NCI-H187 (cell line): ENCODE results near the gene CHMP2A.

Source experiments
- DNase-seq, 2 experiments: peaks; one replicate each; lab custom pipeline; 2025; lab: John Stamatoyannopoulos, UW

Gene CHMP2A

DNA sequence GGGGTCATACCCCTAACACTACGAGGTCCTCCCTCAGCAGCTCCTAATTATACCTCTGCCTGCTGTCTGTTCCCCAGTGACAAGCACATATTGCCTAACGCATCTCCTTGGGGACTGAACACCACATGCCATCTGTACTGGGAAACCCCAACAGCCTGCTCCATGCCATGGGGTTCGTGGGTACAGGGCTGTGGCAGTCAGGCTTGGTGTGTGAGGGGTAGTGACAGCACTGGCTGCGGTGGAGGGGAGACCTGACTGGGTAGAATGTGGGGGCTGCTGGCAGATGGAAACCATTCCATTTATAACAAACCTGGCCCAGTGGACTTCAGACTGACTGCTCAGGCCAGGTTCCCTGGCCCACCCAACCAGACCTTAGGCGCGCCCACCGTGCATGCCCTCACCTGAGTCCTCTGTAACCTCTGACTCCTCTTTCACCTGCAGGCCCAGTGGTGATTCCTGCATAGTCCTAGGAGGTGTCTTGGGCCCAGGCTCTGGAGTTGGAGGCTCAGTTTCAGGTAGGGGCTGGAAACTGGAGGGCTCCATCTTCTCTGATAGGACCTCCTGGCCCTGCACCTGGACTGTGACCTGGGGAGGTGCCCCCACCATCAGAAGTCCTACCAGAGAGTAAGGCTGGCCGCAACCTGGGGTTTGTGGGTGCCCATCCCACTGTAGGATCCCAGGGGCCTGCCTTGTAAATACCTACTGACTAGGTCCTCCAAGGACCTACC lies 15.2 kb upstream of the CHMP2A start:
- DNase-seq, result no peak

DNA sequence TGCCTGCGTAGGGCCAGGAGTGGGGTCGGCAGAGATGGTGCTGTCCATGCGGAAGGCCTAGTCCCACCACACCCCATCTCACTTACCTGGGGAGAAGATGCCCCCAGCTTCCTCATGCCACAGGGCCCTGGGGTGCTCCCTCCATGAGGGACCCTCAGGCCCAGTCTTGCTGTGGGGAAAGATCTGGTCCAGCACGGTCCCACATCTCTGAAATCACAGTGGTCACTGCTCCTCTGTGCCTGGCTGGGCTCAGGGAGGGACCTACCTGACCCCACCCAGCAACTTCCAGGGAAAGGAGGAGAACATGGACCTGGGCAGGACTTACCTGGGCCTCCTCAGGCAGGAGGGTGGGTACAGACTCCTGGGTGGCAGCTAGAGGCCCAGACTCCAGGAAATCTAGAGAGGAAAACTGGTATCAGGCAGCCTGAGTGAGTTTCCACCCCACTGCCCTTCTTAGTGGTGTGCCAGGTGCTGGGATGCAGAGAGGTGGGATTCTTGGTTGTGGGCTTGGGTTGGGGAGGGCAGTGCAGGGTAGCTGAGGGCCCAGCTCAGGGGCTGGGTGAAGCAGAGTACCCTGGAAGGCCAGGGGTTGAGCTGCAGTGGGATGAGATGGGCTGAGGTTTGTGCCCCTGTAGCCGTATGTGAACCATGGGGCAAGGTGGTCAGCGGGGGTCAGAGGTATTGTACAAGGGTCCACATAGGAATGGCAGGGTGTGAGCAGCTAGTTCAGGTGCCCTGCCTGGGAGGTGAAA lies 14.5 kb upstream of the CHMP2A start:
- no peak for DNase-seq

DNA sequence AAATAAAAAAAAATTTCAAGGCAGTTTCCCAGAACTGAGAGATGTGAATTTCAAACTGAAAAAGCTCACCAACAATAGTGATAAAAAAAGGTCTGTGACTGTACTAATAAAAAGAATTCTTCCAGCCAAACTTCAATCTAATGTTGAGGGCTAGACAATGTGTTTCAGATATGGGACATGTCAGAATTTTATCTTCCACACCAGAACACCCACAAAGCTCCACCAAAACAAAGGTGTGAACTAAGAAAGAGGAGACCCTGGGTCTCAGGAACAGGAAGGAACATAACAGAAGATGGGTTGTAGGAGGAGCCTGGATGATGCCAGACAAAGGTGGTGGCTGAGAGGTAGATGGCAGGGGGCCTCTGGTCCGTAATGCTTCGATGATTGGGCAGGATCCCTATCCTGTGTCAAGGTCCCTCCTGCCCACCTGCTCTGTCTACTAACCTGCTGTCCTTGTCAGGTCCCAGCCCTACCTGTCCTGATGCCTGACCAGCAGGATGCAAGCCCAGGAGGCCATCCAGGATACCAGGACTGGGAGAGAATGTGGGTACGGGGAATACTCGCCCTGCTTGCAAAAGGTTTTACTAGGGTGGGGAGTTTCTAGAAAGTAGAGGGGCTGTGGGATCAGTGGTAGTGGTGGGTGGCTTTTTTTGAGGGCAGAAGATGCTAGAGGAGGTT lies 13.7 kb upstream of the CHMP2A start:
- DNase-seq, result no peak

DNA sequence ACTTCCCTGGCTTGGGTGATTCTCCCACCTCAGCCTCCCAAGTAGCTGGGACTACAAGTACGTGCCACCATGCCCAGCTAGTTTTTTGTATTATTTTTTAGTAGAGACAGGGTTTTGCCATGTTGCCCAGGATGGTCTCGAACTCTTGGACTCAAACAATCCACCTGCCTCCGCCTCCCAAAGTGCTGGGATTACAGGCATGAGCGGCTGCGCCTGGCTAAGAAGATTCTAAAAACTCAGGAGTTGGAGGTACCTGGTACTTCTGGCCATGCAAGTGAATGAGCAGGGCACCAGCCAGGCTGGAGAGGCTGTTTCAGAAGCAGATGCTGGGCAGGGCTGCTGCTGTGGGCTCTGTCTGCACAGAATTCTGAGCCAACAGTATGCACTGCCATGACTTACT lies 12.1 kb upstream of the CHMP2A start:
- no peak for DNase-seq

DNA sequence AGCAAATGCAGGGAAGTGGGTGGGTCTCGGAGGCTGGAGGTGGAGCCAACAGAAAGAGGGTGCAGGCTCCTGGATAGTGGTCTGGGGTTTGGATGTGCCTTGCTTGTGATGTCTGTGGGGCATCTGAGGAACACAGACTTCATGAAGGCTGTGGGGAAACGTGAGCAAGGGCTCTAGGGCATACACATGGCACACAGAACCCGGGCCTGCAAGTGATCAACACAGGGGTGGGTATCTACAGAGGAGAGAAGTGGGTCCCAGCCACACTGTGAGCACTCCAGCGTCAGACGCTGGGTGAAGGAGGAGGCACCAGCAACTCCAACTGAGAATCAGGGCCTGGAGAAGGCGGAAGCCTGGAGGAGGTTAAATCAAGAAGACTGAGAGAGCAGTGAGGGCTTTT lies 8.9 kb upstream of the CHMP2A start:
- DNase-seq, result no peak

DNA sequence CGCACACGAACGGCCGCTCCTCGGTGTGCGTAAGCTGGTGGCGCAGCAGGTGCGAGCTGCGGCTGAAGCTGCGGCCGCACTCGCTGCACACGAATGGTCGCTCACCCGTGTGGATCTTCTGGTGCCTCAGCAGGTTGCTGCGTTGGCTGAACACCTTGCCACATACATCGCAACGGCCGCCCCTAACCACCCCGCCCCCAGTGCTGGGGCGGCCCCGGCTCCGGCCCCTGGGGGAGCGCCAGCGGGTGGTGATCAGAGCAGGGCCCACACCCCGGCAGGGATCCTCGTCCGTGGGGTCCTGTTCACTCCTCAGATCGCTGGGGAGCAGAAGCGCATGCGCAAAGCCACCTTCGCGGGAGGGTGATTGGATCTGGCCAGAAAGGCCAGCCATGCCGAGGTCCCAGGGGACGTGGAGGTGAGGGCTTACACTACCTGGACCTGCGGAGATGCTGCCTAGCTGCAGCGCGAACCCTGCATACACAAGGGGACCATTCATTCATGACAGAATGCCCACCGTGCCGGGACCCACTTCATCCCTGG lies 8.2 kb upstream of the CHMP2A start:
- DNase-seq, result no peak

DNA sequence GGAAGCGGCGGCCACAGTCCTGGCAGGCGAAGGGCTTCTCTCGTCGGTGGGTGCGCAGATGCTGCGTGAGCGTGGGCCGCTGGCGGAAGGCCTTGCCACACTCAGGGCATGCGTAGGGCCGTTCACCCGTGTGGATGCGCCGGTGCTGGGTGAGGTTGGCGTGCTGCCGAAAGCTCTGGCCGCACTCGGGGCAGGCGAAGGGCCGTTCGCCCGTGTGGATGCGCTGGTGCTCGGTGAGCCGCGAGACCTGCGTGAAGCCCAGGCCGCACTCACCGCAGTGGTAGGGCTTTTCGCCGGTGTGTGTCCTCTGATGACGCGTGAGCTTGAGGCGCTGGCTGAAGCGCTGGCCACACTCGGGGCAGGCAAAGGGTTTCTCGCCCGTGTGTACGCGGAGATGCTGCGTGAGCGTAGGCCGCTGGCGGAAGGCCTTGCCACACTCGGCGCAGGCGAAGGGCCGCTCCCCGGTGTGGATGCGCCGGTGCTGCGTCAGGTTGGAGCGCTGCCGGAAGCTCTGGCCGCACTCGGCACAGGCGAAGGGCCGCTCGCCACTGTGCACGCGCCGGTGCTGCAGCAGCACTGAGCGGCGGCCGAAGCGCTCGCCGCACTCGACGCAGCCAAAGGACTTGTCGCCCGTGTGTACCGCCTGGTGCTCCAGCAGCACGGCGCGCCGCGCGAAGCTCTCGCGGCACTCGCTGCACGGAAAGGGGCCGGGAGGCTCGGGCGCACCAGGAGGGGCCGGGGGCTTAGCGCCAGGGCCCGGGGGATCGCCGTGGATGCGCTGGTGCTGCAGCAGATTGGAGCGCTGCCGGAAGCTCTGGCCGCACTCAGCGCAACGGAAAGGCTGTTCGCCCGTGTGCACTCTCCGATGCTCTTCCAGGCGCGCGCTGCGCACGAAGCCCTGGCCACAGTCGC lies 7.5 kb upstream of the CHMP2A start:
- no peak for DNase-seq

DNA sequence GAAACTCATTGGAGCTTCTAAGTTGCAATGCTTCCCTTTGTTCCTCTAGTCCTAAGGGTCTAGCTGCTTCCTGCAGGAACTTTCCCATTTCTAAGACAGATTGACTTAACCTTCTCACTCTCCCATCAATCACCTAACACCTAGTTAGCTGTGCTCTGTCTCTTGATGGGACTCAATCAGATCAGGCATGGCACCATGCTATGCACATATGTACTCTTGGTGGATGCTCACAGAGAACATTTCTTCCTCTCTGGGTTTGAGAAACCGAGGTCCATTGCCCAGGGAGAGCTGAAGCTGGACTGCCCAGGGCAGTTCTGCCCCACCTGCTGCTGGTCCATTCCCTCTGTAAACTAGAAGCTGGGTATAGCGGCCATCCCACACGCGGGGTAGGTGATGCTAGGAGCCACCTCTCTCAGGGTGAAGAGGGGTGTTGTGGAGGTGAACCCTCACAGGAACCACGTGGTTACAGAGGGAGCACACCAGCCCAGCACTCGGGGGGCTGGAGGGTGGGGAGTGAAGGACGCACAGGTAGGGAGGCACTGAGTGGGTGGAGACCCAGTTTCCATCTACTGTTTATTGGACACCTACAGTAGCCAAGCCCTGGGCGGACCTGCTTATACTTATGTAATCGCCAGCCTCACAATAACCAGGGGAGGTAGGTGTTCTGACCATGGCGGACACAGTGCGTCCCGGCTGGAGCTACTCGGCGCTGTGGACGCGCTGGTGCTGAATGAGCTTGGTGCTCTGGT lies 6.6 kb upstream of the CHMP2A start:
- no peak for DNase-seq

DNA sequence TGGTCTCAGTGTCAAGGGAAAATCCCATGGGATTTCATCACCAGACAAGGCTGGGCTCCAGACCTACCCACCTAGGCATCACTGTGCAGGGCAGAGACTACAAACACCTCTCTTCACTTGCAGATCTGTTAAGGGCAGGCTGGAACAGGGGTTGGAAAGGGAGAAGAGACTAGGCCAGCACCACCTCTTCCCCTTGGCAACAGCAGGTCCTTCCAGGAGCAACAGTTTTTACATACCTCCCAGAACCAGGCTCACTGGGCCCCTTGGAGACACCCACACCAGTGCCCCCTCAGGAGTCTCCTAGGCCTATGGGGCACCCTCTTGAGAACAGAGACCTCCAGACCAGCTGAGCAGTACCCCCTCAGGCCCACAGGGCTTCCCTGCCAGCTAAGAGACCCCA lies 6.0 kb upstream of the CHMP2A start:
- DNase-seq, result no peak

DNA sequence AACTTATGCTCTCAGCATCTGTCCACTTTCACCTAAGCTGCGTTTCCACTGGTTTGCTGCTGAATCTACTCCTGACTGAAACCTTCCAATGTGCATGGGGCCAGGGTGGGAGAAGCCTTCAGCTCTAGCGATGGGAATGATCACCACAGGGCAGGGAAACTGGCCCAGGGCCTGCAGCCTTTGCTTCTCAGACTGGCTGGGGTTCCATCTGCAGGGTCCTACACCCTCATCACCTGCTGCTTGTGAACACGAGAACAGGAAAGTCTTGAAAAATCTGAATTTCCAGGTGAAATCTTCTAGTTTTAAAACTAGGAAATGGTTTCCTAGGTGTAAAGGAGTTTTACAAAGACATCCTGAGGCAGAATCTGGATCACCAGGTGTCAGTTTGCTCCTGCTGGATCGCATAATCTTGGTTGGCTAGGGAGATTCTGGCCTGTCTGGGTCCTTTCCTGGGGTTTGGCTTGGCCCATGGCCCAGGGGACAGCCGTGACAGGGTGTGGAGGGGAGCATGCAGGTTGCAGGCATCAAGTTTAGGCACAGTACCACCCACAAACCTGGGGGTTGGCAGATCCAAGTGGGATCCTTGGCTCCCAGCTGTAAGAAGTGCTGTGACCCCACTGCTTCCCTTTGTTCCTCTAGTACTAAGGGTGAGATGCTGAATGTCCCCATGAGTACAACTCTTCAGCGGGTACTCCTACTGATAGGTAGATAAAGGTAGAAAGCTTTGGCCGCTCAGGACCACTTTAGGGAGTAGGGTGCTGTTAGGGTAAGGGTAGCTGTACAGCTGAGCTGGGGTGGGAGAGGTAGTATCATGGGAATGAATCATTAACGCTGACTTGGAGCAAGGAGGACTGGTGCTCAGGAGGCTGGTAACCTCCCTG lies 5.3 kb upstream of the CHMP2A start:
- no peak for DNase-seq

DNA sequence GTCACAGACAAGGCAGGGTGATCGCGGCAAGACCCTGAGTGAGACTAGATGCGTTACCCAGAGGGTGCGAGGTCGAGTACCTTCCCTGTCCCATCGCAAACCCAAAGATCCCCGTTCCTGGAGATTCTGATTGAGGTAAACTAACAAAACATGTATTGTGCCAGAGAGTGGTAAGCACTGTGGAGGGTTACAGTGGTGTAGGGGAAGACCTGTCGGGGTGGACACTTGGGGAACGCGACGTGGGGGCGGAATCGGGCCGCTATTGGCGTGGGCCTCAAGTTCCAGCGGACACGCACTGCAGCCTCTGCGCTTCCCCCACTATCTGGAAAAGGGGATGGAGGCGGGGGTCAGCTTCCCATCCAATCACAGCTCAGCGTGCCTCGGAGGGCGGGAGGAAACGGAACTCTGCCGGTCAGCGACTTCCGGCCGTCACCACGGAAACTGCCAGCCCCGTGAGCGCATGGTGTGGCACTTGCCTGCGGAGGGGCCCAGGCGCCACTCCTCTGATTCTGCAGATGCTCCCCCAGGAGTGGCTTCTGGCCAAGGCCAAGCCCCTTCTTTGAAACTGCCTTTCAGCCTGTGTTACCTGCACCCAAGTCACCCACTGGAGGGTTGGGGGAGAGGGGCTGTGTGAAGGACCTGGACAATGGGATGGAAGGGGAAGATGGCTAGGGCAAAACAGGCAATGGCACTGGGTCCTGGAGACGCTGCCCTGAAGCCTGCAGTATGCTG lies 4.5 kb upstream of the CHMP2A start:
- DNase-seq, result no peak

DNA sequence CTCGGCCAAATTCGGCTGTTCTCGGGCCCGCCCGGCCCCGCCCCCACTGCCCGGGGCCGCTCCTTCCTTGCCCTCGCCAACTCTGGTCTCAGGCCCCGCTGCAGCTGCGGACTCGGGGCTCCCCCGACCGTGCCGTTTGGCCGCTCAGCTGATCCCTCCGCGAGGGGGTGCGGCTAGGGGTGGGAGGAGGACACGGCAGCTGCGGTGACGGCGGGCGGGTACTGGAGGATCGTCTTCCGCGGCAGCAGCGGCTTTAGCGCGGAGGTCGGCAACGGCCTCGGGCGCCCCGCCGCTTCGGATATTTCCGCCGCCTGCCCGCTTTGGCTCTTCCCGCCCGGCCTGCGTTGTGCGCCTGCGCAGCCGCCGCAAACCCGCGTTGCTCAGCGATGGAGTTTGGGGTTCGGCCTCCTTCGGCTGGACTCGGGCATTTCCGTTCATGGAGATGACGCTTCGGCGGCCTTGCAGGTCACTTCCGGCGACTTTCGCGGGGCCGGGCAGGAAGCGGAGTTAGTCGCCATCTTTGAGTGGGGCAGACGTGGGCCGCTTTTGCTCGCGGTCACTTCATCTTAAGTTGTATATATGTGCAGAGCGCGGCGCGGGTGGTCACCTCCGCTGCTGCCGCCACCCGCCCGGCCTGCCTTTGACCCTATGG lies 3.8 kb upstream of the CHMP2A start:
- no peak for DNase-seq

DNA sequence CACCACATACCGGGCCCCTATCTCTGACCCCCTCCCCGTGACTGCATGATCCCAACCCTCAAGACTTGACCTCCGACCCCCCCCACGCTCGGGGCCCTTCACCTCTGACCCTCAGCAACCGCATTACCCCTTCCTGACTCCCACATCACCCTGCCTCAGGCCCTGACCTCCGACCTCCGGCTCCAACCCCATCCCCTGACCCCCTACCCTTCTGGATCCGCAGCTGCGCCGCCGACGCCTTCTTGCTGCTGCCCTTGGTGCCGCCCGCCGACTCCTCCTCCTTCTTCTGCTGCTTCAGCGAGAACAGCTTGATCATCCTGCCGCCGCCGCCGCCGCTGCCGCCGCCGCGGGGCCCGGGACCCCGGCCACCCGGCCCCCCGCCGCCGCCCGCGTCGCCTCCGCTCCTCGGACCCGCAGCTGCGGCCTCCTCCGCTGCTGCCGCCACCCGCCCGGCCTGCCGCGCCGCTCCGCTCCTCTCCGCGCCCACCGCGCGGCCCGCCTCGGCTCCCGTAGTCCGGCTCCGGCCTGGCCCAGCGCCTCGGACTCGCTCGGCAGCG lies 3.2 kb upstream of the CHMP2A start, which contains the start of gene UBE2M:
Gene UBE2M, minus strand, starts transcription at position 546 of the 557 bp plus-strand sequence. Its CDS starts 230 bp downstream, at position 316.
- no peak for DNase-seq

DNA sequence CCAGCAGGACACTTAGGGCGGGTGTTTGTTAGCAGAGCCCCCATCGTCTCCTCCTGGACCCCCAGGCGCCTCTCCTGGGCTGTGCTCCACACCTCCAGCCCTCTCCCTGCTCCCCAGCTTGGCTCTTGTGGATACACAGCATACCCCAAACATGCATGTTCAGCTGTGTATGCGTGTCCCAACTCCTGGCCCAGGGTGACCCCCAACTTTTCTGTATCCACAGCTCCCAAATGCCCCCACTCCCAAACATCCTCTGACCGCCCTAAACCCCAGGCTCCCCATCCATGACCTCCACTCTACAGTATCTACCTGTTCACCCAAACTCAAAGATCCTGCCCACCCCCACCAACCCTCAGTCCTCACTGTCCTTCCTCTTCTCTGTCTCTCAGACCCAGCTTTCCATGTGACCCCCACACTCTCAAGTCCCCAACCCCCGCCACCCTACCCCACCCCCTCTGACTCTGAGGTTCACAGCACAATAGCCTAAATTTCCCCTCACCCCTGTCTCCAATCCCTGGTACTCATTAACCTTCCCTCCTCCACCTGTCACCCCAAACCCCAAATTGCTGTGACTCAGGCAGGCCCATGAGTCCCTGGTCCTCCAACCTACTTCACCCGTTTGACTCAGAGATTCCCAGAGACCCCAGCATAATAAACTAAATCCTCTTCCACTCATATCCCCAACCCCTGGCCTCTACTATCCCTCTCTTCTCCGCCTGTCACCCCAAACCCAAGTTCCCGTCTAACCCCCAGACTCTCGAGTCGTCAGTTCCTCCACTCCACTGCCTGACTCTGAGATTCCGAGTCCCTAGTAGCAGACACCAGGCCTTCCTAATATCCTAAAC lies 2.5 kb upstream of the CHMP2A start:
- no peak for DNase-seq

DNA sequence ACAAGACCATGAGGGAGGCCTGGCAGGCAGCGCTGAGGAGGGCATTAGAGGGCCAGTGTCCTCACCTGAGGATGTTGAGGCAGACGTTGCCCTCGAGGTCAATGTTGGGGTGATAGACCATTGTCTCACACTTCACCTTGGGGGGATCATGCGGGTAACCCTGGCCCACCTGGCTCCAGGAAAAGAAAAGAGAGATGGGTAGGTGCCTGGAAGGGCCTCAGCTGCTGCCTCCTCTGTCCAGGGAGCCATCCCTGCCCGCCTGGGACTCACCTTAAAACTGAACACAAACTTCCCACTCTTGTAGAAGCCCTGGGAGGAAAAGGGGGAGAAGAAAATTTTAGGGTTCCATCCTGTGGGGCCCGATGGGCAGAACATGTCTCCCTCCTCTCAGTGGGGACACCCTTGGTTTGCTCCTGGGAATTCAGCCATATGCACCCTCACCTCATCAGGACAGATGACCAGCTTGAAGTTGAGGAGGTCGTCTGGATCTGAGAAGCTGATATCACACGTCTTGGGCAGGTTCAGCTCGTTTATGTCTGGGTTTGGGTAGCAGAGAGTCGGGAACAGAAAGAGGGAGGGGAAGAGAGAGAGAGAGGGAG lies 1.8 kb upstream of the CHMP2A start:
- no peak for DNase-seq

DNA sequence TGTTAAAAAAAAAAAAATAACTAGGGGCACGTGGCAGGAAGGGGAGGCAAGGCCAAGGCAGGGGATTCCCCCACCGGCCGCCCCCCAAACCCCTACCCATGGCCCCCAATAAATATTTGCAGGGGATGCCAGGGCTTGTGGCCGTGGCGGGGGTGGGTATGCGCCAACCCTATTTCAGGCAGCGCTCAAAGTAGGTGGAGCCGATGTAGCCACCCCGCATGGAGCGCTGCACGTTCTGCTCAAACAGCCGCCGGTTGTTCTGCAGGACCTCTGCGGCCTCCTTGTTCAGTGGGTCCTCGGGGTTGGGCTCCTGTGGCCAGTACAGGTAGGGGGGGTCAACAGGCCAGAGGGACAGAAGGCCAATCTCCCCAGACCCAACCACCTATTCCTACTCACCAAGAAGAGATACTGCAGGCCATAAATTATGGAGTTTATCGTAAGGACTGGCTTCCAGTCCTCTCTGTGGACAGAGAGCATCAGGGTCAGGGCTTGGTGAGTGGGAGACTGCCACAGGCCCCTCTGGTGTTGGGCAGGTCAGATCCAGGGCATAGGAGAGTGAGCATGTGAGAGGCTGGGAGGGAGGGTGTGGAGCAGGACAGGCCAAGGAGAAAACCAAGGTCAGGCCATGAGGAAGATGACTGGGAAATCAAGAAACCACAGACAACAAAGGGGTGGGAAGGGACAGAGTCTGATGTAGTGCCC lies 1.2 kb upstream of the CHMP2A start:
- DNase-seq, result no peak
